Activated naive CD4-positive, alpha-beta T cell treated with anti-CD3 and anti-CD28 coated beads, Interleukin-2, amount 10 ng/mL, durations not matched to agents 7 days and 5 days (primary cell): ENCODE results near the gene SP140.
"Not testable (repeated sequence)": the region's sequence is repeated elsewhere in the genome, so short reads cannot be mapped to it uniquely, and the experiment has no call there.

ENCODE experiments used
- CTCF ChIA-PET: fragments of 350-600 bp; sonication (Branson Sonifier 250); formaldehyde crosslinking; loops from one replicate; lab custom pipeline; 2021; ENCODE audit warnings: antibody characterized with exemption; lab: Charles Lee
- DNase-seq: peaks from one replicate; pipeline ENCODE4 v3.0.0-alpha.2; 2020
- H3K27ac Mint-ChIP-seq: one replicate; pipeline ENCODE4 v1.8.0; 2021; ENCODE audit warnings: mild to moderate bottlenecking, moderate library complexity, mixed read lengths
- H3K27me3 Mint-ChIP-seq: one replicate; pipeline ENCODE4 v1.8.0; 2021; ENCODE audit warnings: mild to moderate bottlenecking, mixed read lengths
- H3K36me3 Mint-ChIP-seq: one replicate; pipeline ENCODE4 v1.8.0; 2021; ENCODE audit warnings: mixed read lengths
- H3K4me1 Mint-ChIP-seq: one replicate; pipeline ENCODE4 v1.8.0; 2021; ENCODE audit warnings: mixed read lengths
- H3K4me3 Mint-ChIP-seq: one replicate; pipeline ENCODE4 v1.8.0; 2021; ENCODE audit warnings: mild to moderate bottlenecking, moderate library complexity, mixed read lengths
- H3K9me3 Mint-ChIP-seq: one replicate; pipeline ENCODE4 v1.8.0; 2021; ENCODE audit warnings: mixed read lengths

SP140 gene

GRCh38 chr2:230217424-230217823 is 8.1 kb upstream of the SP140 start:
- peaks cover 69% of the 10 kb centered on the region for H3K36me3 Mint-ChIP-seq
- no peak for DNase-seq
- H3K4me1 Mint-ChIP-seq: peaks cover 67% of the 10 kb centered on the region
- CTCF ChIA-PET: interaction anchor here (1.0 kb wide), 1 partner anchor 393 kb away, joined by 3 read pairs; no protein-coding TSS in a partner anchor
- H3K9me3 Mint-ChIP-seq: no peaks in the 10 kb centered on the region
- H3K4me3 Mint-ChIP-seq: peak overlapping the region; percentile 98
- H3K27me3 Mint-ChIP-seq: no peaks in the 10 kb centered on the region
- no peak overlapping the region for H3K27ac Mint-ChIP-seq

DNA sequence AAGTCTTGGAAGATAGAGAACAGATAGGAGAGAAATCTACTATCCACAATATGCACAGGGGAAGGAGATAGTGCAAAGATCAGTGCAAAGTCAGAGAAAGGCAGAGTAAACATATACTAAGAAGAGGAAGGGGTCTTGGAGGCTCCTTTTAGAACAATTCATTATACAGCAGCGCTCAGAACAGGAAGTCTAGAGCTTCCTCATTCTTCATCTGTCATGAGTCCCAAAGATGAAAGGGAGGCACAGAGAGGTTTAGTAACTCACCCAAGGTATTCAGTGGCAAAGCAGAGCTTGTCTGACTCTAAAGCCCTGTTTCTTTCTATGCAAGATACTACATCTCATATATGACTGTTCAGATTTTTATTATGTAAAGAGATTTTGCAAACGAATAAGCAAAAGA is 7.1 kb upstream of the SP140 start:
- CTCF ChIA-PET: interaction anchor here (1.0 to 1.7 kb wide), 3 partner anchors 9 to 12 kb away, joined by 4 to 6 read pairs (median 6); no protein-coding TSS in a partner anchor
- H3K36me3 Mint-ChIP-seq: peaks cover 59% of the 10 kb centered on the region
- H3K27ac Mint-ChIP-seq: peak overlapping the region; percentile 87
- H3K4me3 Mint-ChIP-seq: peak overlapping the region; percentile 98
- no peaks in the 10 kb centered on the region for H3K9me3 Mint-ChIP-seq
- DNase-seq: no peak
- no peaks in the 10 kb centered on the region for H3K27me3 Mint-ChIP-seq
- H3K4me1 Mint-ChIP-seq: peaks cover 73% of the 10 kb centered on the region

- H3K27me3 Mint-ChIP-seq: no peaks in the 10 kb centered on the region
- CTCF ChIA-PET: interaction anchor here (0.6 to 1.7 kb wide), 7 partner anchors 8 to 192 kb away, joined by 3 to 6 read pairs (median 4); partner anchors contain the start of gene SP140L
- H3K27ac Mint-ChIP-seq: peak within 1 kb of the TSS; percentile 94
These were observed 5.9 kb upstream of the SP140 start, which contains the start of gene SP110 for GRCh38 chr2:230219419-230220331. Gene SP110 (minus strand): TSS chr2:230219984. CDS start chr2:230216927, 3,057 bp downstream.

GRCh38 chr2:230220347-230220969 is 5.1 kb upstream of the SP140 start:
- no peaks in the 10 kb centered on the region for H3K27me3 Mint-ChIP-seq
- H3K36me3 Mint-ChIP-seq: peaks cover 45% of the 10 kb centered on the region
- no peaks in the 10 kb centered on the region for H3K9me3 Mint-ChIP-seq
- H3K27ac Mint-ChIP-seq: peak overlapping the region; percentile 94
- CTCF ChIA-PET: interaction anchor here (0.6 to 1.1 kb wide), 2 partner anchors 99 to 107 kb away, joined by 3 to 4 read pairs; partner anchors contain the start of gene SP140L
- DNase-seq: no peak
- peak overlapping the region; percentile 98 for H3K4me3 Mint-ChIP-seq
- H3K4me1 Mint-ChIP-seq: peaks cover 79% of the 10 kb centered on the region

More at GRCh38 chr2:230219419-230220331, 5.9 kb upstream of the SP140 start, which contains the start of gene SP110:
- peak; percentile 90 for DNase-seq
- H3K9me3 Mint-ChIP-seq: no peaks in the 10 kb centered on the region
- H3K36me3 Mint-ChIP-seq: peaks cover 49% of the 10 kb centered on the region
- H3K4me1 Mint-ChIP-seq: peaks cover 76% of the 10 kb centered on the region
- H3K4me3 Mint-ChIP-seq: peak within 1 kb of the TSS; percentile 98

GRCh38 chr2:230221493-230221892 is 4.0 kb upstream of the SP140 start:
- Mint-ChIP-seq H3K4me3 (no peak overlapping the region), H3K4me1 (peaks cover 79% of the 10 kb centered on the region), H3K9me3 (no peaks in the 10 kb centered on the region), H3K27ac (no peak overlapping the region), H3K36me3 (peaks cover 34% of the 10 kb centered on the region), H3K27me3 (no peaks in the 10 kb centered on the region)
- CTCF ChIA-PET: interaction anchor here (1.7 kb wide), 1 partner anchor 107 kb away, joined by 4 read pairs; no protein-coding TSS in a partner anchor
- no peak for DNase-seq

GRCh38 chr2:230222829-230223228 is 2.7 kb upstream of the SP140 start:
- not testable (repeated sequence) for DNase-seq, H3K27ac Mint-ChIP-seq, H3K4me3 Mint-ChIP-seq

GRCh38 chr2:230224458-230224857 is 1.1 kb upstream of the SP140 start:
- peaks cover 81% of the 10 kb centered on the region for H3K4me1 Mint-ChIP-seq

More at GRCh38 chr2:230222829-230223228, 2.7 kb upstream of the SP140 start:
- H3K36me3 Mint-ChIP-seq: peaks cover 30% of the 10 kb centered on the region
- CTCF ChIA-PET: interaction anchor here (1.7 kb wide), 1 partner anchor 105 kb away, joined by 4 read pairs; no protein-coding TSS in a partner anchor
- H3K9me3 Mint-ChIP-seq, H3K27me3 Mint-ChIP-seq: not testable (repeated sequence)
- peaks cover 76% of the 10 kb centered on the region for H3K4me1 Mint-ChIP-seq

DNA sequence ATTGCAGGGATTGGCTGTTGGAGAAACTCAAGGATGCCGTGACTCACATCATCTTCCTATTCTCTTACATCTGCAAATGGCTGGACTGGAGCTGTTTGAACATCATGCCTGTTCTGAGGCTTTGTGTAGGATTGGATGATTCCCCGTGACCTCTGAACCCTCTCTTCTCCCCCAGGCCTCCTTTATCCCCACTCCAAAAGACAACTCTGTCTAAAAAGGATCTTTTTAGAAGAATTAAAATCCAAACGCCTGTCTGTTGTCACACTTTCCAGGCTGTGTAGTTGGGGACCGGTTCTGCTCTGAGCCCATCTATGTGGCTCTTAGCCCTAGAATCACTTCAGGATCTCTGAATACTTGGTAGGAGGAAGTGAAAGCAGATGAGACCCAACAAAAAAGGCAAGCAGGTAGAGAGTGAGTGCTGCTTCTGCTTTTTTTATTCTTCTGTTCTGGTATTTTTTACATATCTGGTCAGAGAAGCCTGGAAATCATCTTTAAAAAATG is 565 bp downstream of the SP140 start:
- CTCF ChIA-PET: interaction anchor here (0.7 kb wide), 1 partner anchor 43 kb away, joined by 3 read pairs; no protein-coding TSS in a partner anchor
- Mint-ChIP-seq H3K4me3 (peak overlapping the region; percentile 74), H3K4me1 (peaks cover 85% of the 10 kb centered on the region), H3K27me3 (no peaks in the 10 kb centered on the region), H3K36me3 (peaks cover 37% of the 10 kb centered on the region), H3K27ac (peak overlapping the region; percentile 89), H3K9me3 (peaks cover 13% of the 10 kb centered on the region)
- DNase-seq: peak; percentile 30

More at GRCh38 chr2:230224458-230224857, 1.1 kb upstream of the SP140 start:
- Mint-ChIP-seq H3K9me3 (no peaks in the 10 kb centered on the region), H3K4me3 (peak overlapping the region; percentile 74), H3K27ac (peak overlapping the region; percentile 89), H3K36me3 (peaks cover 30% of the 10 kb centered on the region), H3K27me3 (no peaks in the 10 kb centered on the region)
- CTCF ChIA-PET: no interaction called here
- DNase-seq: no peak

GRCh38 chr2:230227216-230227615 is 1.7 kb downstream of the SP140 start:
- CTCF ChIA-PET: interaction anchor here (1.4 to 1.5 kb wide), 2 partner anchors 9 to 384 kb away, joined by 3 to 6 read pairs; no protein-coding TSS in a partner anchor
- H3K36me3 Mint-ChIP-seq: peaks cover 47% of the 10 kb centered on the region
- no peak for DNase-seq
- H3K9me3 Mint-ChIP-seq: peaks cover 16% of the 10 kb centered on the region
- peak overlapping the region; percentile 83 for H3K27ac Mint-ChIP-seq
- peaks cover 88% of the 10 kb centered on the region for H3K4me1 Mint-ChIP-seq
- H3K4me3 Mint-ChIP-seq: peak overlapping the region; percentile 76
- no peaks in the 10 kb centered on the region for H3K27me3 Mint-ChIP-seq

DNA sequence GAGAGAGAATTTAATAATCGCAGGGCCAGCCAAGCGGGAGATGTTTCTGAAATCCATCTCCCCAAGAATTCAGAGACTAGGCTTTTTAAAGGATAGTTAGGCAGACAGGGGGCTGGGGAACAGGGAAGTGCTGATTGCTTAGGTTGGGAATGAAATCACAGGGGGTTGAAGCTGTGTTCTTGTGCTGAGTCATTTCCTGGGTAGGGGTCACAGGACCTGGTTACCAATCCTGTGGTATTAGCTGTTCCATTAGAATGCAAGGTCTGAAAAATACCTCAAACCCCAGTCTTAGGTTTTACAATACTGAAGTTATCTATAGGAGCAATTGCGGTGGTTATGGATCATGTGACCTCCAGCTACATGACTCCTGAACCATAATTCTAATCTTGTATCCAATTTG is 4.6 kb downstream of the SP140 start:
- no peak for DNase-seq
- Mint-ChIP-seq H3K27ac (no peak overlapping the region), H3K36me3 (peaks cover 57% of the 10 kb centered on the region), H3K9me3 (peaks cover 16% of the 10 kb centered on the region), H3K27me3 (no peaks in the 10 kb centered on the region), H3K4me3 (no peak overlapping the region), H3K4me1 (peaks cover 79% of the 10 kb centered on the region)
- CTCF ChIA-PET: no interaction called here

DNA sequence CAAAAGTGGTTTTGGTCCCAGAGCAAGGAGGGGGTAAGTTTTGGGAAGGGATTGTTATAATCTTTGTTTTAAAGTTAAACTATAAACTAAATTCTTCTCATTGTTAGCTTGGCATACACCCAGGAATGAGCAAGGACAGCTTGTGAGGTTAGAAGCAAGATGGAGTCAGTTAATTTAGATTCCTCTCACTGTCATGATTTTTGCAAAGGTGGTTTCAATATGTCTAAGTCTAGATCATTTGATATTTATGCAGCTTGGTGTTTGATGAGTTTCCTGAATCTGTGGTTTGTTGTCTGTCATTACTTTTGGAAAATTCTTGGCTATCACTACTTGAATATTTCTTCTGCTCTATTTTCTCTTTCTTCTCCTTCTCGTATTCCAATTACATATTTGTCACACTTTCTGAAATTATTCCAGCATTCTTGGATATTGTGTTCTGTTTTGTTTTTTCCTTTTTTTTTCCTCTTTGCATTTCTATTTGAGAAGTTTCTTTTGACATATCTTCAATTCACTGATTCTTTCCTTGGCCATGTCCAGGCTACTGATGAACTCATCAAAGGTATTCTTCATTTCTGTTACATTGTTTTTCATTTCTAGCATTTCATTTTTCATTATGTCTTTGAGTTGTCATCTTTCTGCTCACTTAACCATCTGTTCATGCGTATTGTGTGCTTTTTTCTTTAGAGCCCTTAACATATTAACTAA is 5.1 kb downstream of the SP140 start:
- DNase-seq: no peak
- H3K36me3 Mint-ChIP-seq: peaks cover 62% of the 10 kb centered on the region
- no peaks in the 10 kb centered on the region for H3K27me3 Mint-ChIP-seq
- peaks cover 16% of the 10 kb centered on the region for H3K9me3 Mint-ChIP-seq
- no peak overlapping the region for H3K4me3 Mint-ChIP-seq
- peak overlapping the region; percentile 58 for H3K27ac Mint-ChIP-seq
- H3K4me1 Mint-ChIP-seq: peaks cover 75% of the 10 kb centered on the region
- CTCF ChIA-PET: no interaction called here

GRCh38 chr2:230231251-230231650 is 5.7 kb downstream of the SP140 start:
- H3K36me3 Mint-ChIP-seq: peaks cover 66% of the 10 kb centered on the region
- H3K4me1 Mint-ChIP-seq: peaks cover 74% of the 10 kb centered on the region
- CTCF ChIA-PET: no interaction called here
- H3K27me3 Mint-ChIP-seq: no peaks in the 10 kb centered on the region
- no peak overlapping the region for H3K27ac Mint-ChIP-seq
- H3K9me3 Mint-ChIP-seq: peaks cover 16% of the 10 kb centered on the region
- no peak overlapping the region for H3K4me3 Mint-ChIP-seq
- no peak for DNase-seq

- H3K9me3 Mint-ChIP-seq: peaks cover 16% of the 10 kb centered on the region
- H3K4me1 Mint-ChIP-seq: peaks cover 51% of the 10 kb centered on the region
- no peak overlapping the region for H3K27ac Mint-ChIP-seq
- H3K36me3 Mint-ChIP-seq: peaks cover 76% of the 10 kb centered on the region
- no peak for DNase-seq
- H3K27me3 Mint-ChIP-seq: no peaks in the 10 kb centered on the region
- H3K4me3 Mint-ChIP-seq: no peak overlapping the region
- CTCF ChIA-PET: no interaction called here
These were observed 8.7 kb downstream of the SP140 start for GRCh38 chr2:230234122-230234722.
